Esophagus muscularis mucosa (tissue), 3 donors: ENCODE results near the gene ABTB1.

Source experiments
- EP300 ChIP-seq: sonication (generic); formaldehyde crosslinking; IDR thresholded peaks from one replicate; pipeline ENCODE4 v1.6.1; 2017; ENCODE audit warnings: antibody characterized with exemption
- TF ChIP-seq, protein P1 (sequence below), 3 experiments: fragments of 200-600 bp in 2 of 3; fragments of 450-650 bp in 1 of 3; sonication (generic) in 2 of 3; IDR thresholded peaks; one replicate each; pipeline ENCODE4 v1.5.1; 2017 to 2019; ENCODE audit warnings: antibody characterized with exemption in 3 of 3, mild to moderate bottlenecking in 2 of 3, moderate library complexity in 1 of 3

GRCh38 chr3:127688022-127688415 lies 15.3 kb downstream of the ABTB1 start:
- TF ChIP-seq, protein P1, sequence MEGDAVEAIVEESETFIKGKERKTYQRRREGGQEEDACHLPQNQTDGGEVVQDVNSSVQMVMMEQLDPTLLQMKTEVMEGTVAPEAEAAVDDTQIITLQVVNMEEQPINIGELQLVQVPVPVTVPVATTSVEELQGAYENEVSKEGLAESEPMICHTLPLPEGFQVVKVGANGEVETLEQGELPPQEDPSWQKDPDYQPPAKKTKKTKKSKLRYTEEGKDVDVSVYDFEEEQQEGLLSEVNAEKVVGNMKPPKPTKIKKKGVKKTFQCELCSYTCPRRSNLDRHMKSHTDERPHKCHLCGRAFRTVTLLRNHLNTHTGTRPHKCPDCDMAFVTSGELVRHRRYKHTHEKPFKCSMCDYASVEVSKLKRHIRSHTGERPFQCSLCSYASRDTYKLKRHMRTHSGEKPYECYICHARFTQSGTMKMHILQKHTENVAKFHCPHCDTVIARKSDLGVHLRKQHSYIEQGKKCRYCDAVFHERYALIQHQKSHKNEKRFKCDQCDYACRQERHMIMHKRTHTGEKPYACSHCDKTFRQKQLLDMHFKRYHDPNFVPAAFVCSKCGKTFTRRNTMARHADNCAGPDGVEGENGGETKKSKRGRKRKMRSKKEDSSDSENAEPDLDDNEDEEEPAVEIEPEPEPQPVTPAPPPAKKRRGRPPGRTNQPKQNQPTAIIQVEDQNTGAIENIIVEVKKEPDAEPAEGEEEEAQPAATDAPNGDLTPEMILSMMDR (IDR thresholded peaks at IDR 0.05) = no peak
- no peak for TF ChIP-seq EP300
